Lower lobe of right lung (tissue), 2 donors: ENCODE measurements around the gene ABLIM1. TPM values are rescaled to one million over a fixed set of nuclear protein-coding genes. Genes with fewer than 3 reads are reported as not detected.

Experiments
- ATAC-seq, 2 donors: fragments of 200-7000 bp; cut with Tn5 transposase; one replicate each; pipeline ENCODE4 v1.9.1; 2020 to 2022; ENCODE audit warnings: mild to moderate bottlenecking in 2 of 2, moderate library complexity in 2 of 2
- DNase-seq: peaks from one replicate; pipeline ENCODE4 v3.0.0-alpha.2; 2020
- H3K27ac ChIP-seq: fragments of 200-600 bp; one replicate; pipeline ENCODE4 v1.8.0; 2022
- H3K27me3 ChIP-seq: fragments of 200-600 bp; one replicate; pipeline ENCODE4 v1.8.0; 2022; ENCODE audit warnings: low read depth
- H3K36me3 ChIP-seq: fragments of 200-600 bp; one replicate; pipeline ENCODE4 v1.8.0; 2022; ENCODE audit warnings: mild to moderate bottlenecking
- H3K4me1 ChIP-seq: fragments of 200-600 bp; one replicate; pipeline ENCODE4 v1.8.0; 2022
- H3K4me3 ChIP-seq: fragments of 200-600 bp; one replicate; pipeline ENCODE4 v1.8.0; 2022; ENCODE audit warnings: mild to moderate bottlenecking
- H3K9me3 ChIP-seq: fragments of 200-600 bp; one replicate; pipeline ENCODE4 v1.8.0; 2022
- intact Hi-C: fragments of 100-400 bp; cut with DNase I; formaldehyde crosslinking; loops from one replicate; pipeline ENCODE4 v1.11.0; 2022
- total RNA-seq: library from RNA; stranded (reverse); fragmentation: NEBNext Ultra II Directional; extraction: Animal tissue kit (Norgen Biotek cat#: 25700); gene quantifications from one replicate; pipeline ENCODE4 v1.2.1, GENCODE V29; 2021
- TF ChIP-seq, protein P1 (sequence below): fragments of 200-600 bp; IDR thresholded peaks from one replicate; pipeline ENCODE4 v1.8.0; 2022; ENCODE audit warnings: antibody characterized with exemption, mild to moderate bottlenecking
- donor health status: DM: no; HTN: yes; CAD: no; lungs with severe emphysema.

The ABLIM1 gene
- total RNA-seq, 1 donor from 2014 or later, result 106 TPM

DNA sequence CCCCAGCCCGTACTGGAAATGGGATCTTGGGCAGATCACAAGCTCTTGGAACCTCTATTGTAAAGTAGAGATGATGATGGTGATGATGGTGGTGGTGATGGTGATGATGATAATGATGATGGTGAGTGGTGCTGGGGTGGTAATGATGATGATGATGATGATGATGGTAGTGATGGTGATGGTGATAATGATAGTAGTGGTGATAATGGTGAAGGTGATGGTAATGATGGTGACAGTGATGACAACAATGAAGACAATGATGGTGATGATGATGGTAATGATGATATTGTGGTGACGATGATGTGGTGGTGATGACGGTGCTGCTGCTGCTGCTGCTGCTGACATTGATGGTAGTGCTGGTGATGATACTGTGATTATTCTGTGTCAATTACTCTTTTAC lies 162.8 kb downstream of the ABLIM1 start:
- no peak for ATAC-seq
- H3K36me3 ChIP-seq, result peaks cover 26% of the 10 kb centered on the region

DNA sequence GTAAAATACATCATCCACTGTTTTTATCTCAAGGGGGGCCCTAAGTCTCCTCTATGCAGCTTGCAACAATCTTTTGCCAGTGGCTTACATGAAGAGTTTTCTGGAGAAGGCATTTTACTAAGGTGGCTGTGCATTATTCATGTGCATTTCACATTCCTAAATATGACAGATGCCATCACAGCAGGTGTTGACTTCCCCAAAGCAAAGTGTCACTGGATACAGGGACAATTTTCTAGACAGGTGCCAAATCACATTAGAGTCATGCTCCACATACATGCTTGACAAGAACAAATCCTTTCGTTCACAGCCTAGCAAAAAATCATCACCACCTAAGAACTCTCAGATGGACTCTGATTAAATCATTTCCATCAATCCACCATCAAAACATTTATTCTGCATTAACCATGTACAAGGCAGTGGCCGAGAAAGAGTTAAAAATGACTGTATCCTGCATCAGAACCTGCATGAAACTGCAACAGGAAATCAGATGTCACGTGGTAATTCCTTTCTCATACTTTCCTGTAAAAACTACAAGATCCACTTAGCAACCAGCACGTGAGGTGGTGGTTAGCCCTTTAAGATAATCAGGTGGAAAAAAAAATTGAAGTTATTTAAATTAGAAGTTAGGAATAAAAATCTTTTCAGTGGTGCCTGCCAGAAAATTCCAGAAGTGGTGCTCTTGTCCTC lies 165.6 kb downstream of the ABLIM1 start:
- Histone ChIP-seq H3K4me1 (peaks cover 16% of the 10 kb centered on the region), H3K9me3 (no peaks in the 10 kb centered on the region), H3K4me3 (no peak overlapping the region), H3K36me3 (peaks cover 45% of the 10 kb centered on the region), H3K27ac (no peak overlapping the region), H3K27me3 (no peaks in the 10 kb centered on the region)
- TF ChIP-seq, protein P1, sequence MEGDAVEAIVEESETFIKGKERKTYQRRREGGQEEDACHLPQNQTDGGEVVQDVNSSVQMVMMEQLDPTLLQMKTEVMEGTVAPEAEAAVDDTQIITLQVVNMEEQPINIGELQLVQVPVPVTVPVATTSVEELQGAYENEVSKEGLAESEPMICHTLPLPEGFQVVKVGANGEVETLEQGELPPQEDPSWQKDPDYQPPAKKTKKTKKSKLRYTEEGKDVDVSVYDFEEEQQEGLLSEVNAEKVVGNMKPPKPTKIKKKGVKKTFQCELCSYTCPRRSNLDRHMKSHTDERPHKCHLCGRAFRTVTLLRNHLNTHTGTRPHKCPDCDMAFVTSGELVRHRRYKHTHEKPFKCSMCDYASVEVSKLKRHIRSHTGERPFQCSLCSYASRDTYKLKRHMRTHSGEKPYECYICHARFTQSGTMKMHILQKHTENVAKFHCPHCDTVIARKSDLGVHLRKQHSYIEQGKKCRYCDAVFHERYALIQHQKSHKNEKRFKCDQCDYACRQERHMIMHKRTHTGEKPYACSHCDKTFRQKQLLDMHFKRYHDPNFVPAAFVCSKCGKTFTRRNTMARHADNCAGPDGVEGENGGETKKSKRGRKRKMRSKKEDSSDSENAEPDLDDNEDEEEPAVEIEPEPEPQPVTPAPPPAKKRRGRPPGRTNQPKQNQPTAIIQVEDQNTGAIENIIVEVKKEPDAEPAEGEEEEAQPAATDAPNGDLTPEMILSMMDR, result no peak
- ATAC-seq, result no peak
- intact Hi-C loops, result no loop called here
- DNase-seq, result no peak

More for the DNA sequence above, 162.8 kb downstream of the ABLIM1 start:
- H3K27me3 ChIP-seq, result no peaks in the 10 kb centered on the region
- TF ChIP-seq, protein P1, result no peak
- peaks cover 16% of the 10 kb centered on the region for H3K4me1 ChIP-seq
- H3K4me3 ChIP-seq, result no peak overlapping the region
- H3K27ac ChIP-seq, result no peak overlapping the region
- DNase-seq, result no peak
- H3K9me3 ChIP-seq, result no peaks in the 10 kb centered on the region
- intact Hi-C loops, result no loop called here

DNA sequence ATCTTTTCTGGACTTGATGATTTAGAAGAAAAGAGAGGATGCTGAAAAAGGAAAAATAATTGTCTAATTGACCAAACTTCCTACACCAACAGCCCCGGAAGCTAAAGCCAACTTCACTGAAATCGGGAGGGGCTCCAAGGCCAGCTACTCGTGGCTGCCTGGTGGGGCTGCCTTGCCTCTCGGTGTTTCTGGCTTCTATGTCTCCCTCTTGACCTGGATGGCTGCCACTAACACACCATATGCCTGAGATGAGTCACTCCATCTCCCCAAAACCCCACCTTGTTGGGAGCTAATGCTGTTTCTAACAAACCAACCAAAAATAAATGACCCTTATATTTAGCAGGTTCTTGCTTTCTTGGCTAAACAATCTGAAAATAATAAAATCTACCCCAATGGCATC lies 166.1 kb downstream of the ABLIM1 start:
- intact Hi-C loops, result no loop called here
- H3K27me3 ChIP-seq, result no peaks in the 10 kb centered on the region
- ATAC-seq, result peak in 1 of 2 donors; percentile 33
- peaks cover 16% of the 10 kb centered on the region for H3K4me1 ChIP-seq
- H3K27ac ChIP-seq, result no peak overlapping the region
- TF ChIP-seq, protein P1, result no peak
- peaks cover 50% of the 10 kb centered on the region for H3K36me3 ChIP-seq
- H3K9me3 ChIP-seq, result no peaks in the 10 kb centered on the region
- no peak for DNase-seq
- H3K4me3 ChIP-seq, result no peak overlapping the region

DNA sequence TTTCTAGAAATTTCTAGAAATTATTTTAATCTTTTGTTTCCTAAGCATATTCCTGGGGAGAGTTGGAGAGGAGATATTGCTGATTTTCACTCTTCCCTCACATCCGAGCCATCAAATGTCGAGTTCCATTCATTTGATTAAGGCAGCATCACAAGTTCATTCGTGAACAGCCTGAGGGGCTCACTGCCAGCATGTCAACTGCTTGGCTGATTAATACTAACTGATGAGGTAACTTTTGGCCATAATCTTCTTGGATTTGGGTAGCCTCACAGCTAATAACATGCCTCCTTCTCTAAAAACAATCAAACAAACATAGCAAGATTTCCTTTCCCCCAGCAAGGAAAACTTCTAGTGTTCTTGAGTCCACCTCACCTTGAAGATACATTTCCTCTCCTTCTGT lies 166.7 kb downstream of the ABLIM1 start:
- ATAC-seq, result no peak
- TF ChIP-seq, protein P1, result no peak

DNA sequence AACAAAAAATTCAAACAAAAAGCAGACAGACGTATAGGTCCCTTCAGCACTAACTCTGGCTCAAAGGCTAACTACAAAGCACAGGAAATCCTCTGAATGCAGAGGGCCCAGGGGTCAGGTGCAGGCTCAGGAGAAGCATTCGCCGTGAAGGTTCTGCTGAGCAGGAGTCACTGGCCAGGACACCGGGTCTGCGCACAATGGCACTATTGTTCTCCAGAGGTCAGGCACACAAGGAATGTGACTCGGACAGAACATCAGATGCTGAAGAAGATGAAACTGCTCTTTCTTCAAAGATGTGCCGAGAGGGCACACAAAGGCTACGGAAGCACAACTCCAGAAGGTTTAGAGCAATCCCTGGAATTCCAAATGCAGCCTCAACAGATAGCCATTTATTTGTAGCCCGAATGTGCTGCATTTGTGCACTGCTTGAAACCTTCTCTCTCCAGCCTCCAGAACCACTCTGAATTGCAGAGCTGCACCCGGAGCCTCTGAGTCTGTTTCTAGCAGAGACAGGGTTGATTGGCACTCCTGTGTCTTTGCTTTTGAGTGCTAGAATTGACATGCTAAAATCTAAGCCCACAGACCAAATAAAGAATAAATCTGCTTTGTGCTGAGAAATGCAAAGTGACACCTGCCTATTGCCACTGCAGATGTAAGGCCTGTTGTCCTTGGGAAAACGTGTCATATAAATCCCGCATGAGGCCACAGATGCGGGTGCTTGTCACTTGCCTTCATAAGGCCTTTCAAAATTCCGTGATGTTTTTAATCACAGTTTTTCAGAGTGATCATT lies 168.4 kb downstream of the ABLIM1 start:
- Histone ChIP-seq H3K4me1 (peaks cover 16% of the 10 kb centered on the region), H3K9me3 (no peaks in the 10 kb centered on the region), H3K4me3 (no peak overlapping the region), H3K36me3 (peaks cover 58% of the 10 kb centered on the region), H3K27ac (no peak overlapping the region), H3K27me3 (no peaks in the 10 kb centered on the region)
- intact Hi-C loops, result no loop called here
- DNase-seq (no peak), ATAC-seq (no peak)
- TF ChIP-seq, protein P1, result no peak

More for the DNA sequence above, 166.7 kb downstream of the ABLIM1 start:
- Histone ChIP-seq H3K9me3 (no peaks in the 10 kb centered on the region), H3K27me3 (no peaks in the 10 kb centered on the region), H3K4me1 (peaks cover 16% of the 10 kb centered on the region), H3K36me3 (peaks cover 54% of the 10 kb centered on the region), H3K4me3 (no peak overlapping the region), H3K27ac (no peak overlapping the region)
- intact Hi-C loops, result no loop called here
- no peak for DNase-seq
